GM18873 (cell line): Measurements from ENCODE around the gene ZNF716.
"Not testable (repeated sequence)": the region's sequence is repeated elsewhere in the genome, so short reads cannot be mapped to it uniquely, and the experiment has no call there.

ENCODE experiments used
- ATAC-seq: cut with Tn5 transposase; IDR thresholded peaks from one replicate; pipeline ENCODE4 v1.9.1; 2021; ENCODE audit warnings: mild to moderate bottlenecking, moderate library complexity, moderate number of reproducible peaks; ENCODE audit not compliant: unreplicated experiment, low FRiP score

ZNF716 gene

DNA sequence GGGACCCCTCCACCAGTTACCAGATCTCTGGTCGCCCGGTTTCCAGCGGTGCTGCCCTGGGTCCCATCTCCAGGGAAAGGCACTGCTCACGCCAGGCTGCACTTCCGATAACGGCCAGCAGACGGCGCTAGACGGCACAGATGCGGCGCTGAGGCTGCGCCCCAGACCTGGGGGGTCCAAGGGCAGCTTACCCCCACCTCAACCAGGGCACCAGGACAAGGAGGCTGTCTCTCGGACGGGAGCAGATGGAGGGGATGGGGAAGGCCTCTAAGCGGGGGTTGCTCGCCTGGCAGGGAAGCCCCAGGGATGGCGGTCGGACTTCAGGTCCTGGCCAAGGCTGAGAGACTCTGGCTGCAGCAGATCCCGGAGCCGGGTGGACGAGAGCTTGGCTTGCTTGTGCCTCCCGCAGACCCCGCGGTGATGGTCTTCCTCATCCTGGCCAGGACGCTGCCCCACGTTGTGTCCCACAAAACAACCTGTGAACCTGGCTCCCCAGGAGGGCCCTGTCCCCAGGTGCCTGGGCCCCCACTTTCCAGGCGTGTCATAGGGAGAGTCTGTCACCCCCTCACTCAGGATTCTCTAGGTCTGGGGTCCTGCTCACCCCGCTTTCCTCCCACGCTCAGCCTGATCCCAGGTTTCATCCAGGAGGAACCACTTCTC is 23.9 kb upstream of the ZNF716 start:
- ATAC-seq, result no peak

DNA sequence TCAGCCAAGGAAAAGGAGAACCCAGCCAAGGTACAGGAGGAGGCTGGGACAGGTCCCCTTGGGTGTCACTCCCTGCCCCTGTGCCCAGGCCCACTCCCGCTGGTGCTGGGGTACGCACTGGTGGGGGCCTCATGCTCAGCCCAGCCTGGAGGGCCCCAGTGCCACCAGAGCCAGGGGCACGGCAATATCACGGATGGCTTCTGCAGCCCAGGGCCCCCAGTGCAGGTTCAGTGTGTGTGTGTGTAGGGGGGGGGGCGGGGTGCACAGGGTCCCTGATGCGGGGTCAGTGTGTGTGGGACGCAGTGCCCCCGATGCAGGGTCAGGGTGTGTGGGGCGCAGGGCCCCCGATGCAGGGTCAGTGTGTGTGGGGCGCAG is 23.4 kb upstream of the ZNF716 start:
- no peak for ATAC-seq

DNA sequence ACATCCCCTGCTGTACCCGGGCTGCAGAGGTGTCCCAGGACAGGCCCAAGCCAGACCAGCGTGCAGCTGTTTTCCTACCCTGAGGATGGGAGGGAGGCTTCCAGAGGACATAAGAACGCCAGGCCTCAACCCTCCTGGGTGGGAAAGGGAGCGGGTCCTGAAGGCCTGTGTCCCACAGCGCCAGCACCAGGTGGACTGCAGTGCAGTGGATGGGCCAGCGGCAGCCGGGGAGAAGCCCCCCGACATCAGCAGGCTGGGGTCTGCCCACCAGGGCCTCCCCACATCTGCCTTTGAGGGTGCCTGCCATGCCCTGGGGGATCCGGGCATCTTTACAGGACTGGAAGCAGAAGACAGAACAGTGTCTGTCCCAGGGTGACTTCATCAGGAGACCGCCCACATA is 22.8 kb upstream of the ZNF716 start:
- ATAC-seq, result no peak

DNA sequence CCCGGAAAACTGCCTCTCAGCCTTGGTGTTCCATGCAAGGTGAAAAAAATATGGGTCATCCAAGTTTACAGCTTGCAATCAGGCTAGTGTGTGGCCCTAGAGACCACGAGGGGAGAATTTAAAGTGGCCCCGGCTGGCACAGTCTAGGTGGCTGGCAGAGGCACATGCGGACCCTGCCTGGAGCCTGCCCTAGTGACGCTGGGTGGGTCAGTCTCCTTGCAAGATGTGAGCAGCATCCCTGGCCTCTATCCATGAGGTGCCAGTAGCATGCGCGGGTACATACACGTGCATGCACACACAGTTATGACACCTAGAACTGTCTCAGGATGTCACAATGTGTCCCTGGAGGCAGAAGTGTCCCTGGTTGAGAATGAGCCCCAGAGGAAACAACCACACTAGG is 22.4 kb upstream of the ZNF716 start:
- ATAC-seq, result no peak

DNA sequence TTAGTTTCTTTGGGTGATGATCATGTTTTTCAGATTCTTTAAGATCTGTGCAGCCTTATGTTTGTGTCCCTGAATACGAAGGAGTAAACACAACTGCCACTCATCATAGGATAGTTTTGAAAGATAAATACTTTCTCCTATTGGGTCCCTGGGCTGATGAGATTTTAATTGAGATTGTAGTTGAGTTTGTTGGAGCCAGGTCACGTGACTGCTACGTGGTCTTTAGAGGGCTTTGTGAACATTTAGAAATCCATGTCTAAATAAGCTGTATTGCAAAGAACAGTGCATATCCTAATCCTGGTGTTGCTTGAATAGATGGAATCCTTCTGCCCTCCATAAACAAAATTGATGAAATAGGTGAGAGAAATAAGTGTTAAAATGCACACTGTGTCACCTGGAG is 17.4 kb upstream of the ZNF716 start:
- ATAC-seq, result no peak

DNA sequence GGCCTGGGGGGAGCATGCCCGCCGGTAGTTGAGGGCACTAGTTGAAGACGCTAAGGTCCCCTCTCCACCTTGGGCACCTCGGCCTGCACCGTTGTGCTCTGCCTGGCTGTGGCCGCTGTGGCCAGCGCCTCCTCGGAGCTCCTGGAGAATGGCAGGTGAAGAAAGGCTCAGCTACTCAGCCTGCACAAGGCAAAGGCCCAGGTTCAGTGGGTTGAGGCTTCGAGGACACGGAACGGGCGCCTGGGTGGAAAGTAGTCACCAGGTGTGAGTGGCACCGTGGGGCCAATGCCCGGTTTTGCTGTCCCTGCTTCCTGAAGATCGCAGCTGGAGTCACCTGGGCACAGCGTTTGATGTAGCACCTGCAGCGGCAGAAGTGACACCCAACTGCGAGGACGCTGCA is 12.4 kb upstream of the ZNF716 start:
- no peak for ATAC-seq

DNA sequence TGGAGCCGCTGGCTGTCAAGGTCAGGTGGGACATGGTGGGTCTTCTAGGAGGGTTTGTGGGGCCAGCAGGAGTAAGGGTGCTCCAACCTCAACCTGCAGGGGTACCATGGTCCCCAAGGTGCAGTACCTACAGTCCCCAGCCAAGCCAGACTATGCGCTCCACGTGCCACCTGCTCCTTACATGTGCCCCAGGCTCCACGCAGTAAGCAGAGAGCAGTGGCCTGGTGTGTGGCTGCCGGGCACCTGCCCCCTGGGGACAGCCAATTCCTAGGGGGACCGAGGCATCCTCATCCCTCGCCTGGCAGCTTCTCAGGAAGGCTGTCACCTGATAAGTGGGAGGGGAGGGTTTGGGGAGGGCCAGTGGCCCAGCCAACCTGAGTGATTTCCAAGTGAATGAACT is 11.7 kb upstream of the ZNF716 start:
- ATAC-seq, result no peak

DNA sequence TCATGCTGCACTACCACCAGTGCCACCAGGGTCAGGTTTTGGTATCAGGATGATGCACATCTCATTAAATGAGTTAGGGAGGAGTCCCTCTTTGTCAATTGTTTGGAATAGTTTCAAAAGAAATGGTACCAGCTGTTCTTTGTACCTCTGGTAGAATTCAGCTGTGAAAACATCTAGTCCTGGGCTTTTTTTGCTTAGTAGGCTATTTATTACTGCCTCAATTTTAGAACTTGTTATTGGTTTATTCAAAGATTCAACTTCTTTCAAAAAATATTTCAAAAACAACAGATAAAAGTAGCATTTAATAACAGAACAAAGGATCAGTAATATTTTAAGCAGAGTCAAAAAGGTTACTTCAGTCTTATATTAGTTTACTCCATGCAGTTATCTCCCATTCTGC is 6.4 kb upstream of the ZNF716 start:
- ATAC-seq, result no peak

DNA sequence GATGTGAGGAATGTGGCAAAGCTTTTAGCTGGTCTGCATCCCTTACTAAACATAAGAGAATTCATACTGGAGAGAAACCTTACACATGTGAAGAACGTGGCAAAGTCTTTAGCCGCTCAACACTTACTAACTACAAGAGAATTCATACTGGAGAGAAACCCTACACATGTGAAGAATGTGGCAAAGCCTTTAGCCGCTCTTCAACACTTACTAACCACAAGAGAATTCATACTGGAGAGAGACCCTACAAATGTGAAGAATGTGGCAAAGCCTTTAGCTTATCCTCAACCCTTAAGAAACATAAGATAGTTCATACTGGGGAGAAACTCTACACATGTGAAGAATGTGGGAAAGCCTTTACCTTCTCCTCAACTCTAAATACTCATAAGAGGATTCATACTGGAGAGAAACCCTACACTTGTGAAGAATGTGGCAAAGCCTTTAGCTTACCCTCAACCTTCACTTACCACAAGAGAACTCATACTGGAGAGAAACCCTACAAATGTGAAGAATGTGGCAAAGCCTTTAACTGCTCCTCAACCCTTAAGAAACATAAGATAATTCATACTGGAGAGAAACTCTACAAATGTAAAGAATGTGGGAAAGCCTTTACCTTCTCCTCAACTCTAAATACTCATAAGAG is 19.3 kb downstream of the ZNF716 start:
- not testable (repeated sequence) for ATAC-seq

DNA sequence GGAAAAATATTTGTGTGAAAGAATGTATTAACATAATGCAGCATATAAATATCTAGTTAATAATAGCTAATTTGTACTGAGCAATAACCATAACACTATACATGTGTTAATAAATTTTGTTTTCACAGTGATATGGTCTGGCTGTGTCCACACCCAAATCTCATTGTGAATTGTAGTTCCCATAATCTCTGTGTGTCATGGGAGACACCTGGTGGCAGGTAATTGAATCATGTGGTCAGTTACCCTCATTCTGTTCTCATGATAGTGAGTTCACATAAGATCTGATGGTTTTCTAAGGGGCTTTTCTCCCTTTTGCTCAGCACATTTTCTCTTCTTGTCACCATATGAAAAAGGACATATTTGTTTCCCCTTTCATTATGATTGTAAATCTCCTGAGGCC is 30.3 kb downstream of the ZNF716 start:
- not testable (repeated sequence) for ATAC-seq

DNA sequence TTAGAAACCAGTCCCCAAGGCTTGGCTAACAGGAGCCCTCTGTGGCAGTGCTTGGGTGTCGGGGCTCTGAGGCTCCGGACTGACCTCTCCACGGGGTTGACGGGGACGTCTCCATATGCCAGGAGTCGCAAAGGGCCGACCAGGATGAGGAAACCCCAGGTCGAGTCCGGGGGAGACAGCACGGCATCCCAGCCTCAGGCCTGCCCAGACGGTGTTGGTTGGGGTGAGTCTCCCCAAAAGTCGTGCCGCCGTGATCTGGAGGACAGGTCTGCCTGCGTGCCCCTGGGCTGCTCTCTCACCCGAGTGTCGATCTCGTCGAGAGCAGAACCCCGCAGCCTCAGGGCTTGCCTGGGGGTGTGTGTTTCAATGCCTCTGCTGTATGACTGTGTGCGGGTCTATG is 35.0 kb downstream of the ZNF716 start:
- not testable (repeated sequence) for ATAC-seq

DNA sequence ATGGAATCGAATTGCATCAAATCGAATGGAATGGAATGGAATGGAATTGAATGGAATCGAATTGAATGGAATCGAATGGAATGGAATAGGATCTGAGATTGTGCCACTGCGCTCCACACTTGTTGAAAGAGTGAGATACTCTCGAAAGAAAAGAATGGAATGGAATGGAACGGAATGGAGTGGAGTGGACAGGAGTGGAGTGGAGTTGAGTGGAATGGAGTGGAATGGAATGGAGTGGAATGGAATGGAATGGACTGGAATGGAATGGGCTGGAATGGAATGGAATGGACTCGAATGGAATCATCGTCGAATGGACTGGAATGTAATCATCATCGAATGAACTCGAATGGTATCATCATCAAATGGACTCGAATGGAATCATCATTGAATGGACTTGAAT is 38.0 kb downstream of the ZNF716 start:
- no peak for ATAC-seq

DNA sequence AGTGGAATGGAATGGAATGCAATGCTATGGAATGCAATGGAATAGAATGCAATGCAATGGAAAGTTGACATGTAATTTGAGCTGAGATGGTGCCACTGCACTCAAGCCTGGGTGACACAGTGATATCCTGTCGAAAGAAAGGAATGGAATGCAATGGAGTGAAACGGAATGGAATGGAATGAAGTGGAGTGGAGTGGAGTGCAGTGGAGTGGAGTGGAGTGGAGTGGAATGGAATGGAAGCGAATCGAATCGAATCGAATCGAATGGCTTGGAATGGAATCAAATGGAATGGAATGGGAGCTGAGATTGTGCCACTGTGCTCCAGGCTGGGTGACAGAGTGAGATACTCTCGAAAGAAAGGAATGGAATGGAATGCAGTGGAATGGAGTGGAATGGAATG is 45.1 kb downstream of the ZNF716 start:
- ATAC-seq, result not testable (repeated sequence)

DNA sequence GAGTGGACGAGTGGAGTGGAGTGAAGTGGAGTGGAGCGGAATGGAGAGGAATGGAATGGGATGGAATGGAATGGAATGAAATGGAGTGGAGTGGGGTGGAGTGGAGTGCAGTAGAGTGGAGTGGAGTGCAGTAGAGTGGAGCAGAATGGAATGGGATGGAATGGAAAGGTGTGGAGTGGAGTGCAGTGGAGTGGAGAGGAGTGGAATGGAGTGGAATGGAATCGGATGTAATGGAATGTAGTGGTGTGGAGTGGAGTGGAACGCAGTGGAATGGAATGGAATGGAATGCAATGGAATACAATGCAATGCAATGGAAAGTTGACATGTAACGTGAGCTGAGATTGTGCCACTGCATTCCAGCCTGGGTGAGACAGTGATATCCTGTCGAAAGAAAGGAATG is 46.4 kb downstream of the ZNF716 start:
- no peak for ATAC-seq

DNA sequence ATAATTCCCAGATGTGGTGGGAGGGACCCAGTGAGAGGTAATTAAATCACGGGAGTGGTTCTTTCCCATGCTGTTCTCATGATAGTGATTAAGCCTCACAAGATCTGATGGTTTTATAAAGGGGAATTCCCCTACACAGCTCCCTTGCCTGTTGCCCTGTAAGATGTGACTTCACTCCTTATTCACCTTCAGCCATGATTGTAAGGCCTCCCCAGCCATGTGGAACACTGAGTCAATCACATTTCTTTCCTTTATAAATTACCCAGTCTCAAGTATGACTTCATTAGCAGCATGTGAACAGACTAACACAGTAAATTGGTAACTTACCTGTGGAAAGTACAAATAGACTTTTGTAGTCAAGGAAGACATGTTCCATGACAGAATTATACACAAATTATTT is 55.2 kb downstream of the ZNF716 start:
- no peak for ATAC-seq
